ENCODE data around the gene CYP2J2. TPM values are rescaled to one million over a fixed set of nuclear protein-coding genes. Genes with fewer than 3 reads are reported as not detected.
A peak's percentile ranks its signal among the peaks of the same experiment; 100 is the strongest.
"Not testable (repeated sequence)": the region's sequence is repeated elsewhere in the genome, so short reads cannot be mapped to it uniquely, and the experiment has no call there.

The CYP2J2 gene
- 6.1 and 6.5 TPM in 2 replicates for total RNA-seq (2014; rRNA removed; shearing (Covaris generic))

GRCh38 chr1:59926381-59927123 lies at the start of gene CYP2J2:
Gene CYP2J2 (minus strand): TSS chr1:59926773. CDS start chr1:59926746, 27 bp downstream.
- peak; percentile 51 for DNase-seq (ENCODE audit: low spot score)

GRCh38 chr1:59973719-59974118 lies 47.1 kb upstream of the CYP2J2 start:
- DNase-seq (ENCODE audit: low spot score), result no peak

- DNase-seq (ENCODE audit: low spot score), result no peak
Measured at GRCh38 chr1:59972216-59972927, 45.8 kb upstream of the CYP2J2 start.

- DNase-seq (ENCODE audit: low spot score), result peak; percentile 70
Measured at GRCh38 chr1:59971464-59971911, 44.9 kb upstream of the CYP2J2 start.

GRCh38 chr1:59969542-59970175 lies 43.1 kb upstream of the CYP2J2 start:
- DNase-seq (ENCODE audit: low spot score), result not testable (repeated sequence)

GRCh38 chr1:59968746-59969145 lies 42.2 kb upstream of the CYP2J2 start:
- not testable (repeated sequence) for DNase-seq (ENCODE audit: low spot score)

GRCh38 chr1:59967780-59968179 lies 41.2 kb upstream of the CYP2J2 start:
- DNase-seq (ENCODE audit: low spot score), result no peak

- peak; percentile 74 for DNase-seq (ENCODE audit: low spot score)
Measured at GRCh38 chr1:59967141-59967697, 40.6 kb upstream of the CYP2J2 start.

GRCh38 chr1:59952065-59952464 lies 25.5 kb upstream of the CYP2J2 start:
- no peak for DNase-seq (ENCODE audit: low spot score)

GRCh38 chr1:59949648-59950047 lies 23.1 kb upstream of the CYP2J2 start:
- no peak for DNase-seq (ENCODE audit: low spot score)

GRCh38 chr1:59948990-59949389 lies 22.4 kb upstream of the CYP2J2 start:
- DNase-seq (ENCODE audit: low spot score), result no peak

GRCh38 chr1:59947047-59947938 lies 20.7 kb upstream of the CYP2J2 start:
- DNase-seq (ENCODE audit: low spot score), result peak; percentile 71

GRCh38 chr1:59945790-59946189 lies 19.2 kb upstream of the CYP2J2 start:
- DNase-seq (ENCODE audit: low spot score), result no peak

- no peak for DNase-seq (ENCODE audit: low spot score)
Measured at GRCh38 chr1:59939393-59939792, 12.8 kb upstream of the CYP2J2 start.

- DNase-seq (ENCODE audit: low spot score), result no peak
Measured at GRCh38 chr1:59937636-59938210, 11.2 kb upstream of the CYP2J2 start.

- no peak for DNase-seq (ENCODE audit: low spot score)
Measured at GRCh38 chr1:59936358-59936821, 9.8 kb upstream of the CYP2J2 start.

- no peak for DNase-seq (ENCODE audit: low spot score)
Measured at GRCh38 chr1:59928996-59929395, 2.4 kb upstream of the CYP2J2 start.

- no peak for DNase-seq (ENCODE audit: low spot score)
Measured at GRCh38 chr1:59927213-59927612, 640 bp upstream of the CYP2J2 start.

- no peak for DNase-seq (ENCODE audit: low spot score)
Measured at GRCh38 chr1:59924653-59925052, 1.9 kb downstream of the CYP2J2 start.

GRCh38 chr1:59921258-59921899 lies 5.2 kb downstream of the CYP2J2 start:
- DNase-seq (ENCODE audit: low spot score), result not testable (repeated sequence)

All from H4 (cell line).